CD4-positive, alpha-beta T cell (primary cell): Measurements from ENCODE around the gene KCTD11. TPM values are rescaled to one million over a fixed set of nuclear protein-coding genes. Genes with fewer than 3 reads are reported as not detected.

ENCODE experiments used
- ATAC-seq: fragments of 200-7000 bp; cut with Tn5 transposase; one replicate; pipeline ENCODE4 v1.10.0; 2022; ENCODE audit warnings: mild to moderate bottlenecking; ENCODE audit not compliant: poor library complexity
- CTCF ChIA-PET: fragments of 350-600 bp; sonication (Branson Sonifier 250); formaldehyde crosslinking; loops from one replicate; lab custom pipeline; 2021; ENCODE audit warnings: antibody characterized with exemption, inconsistent platforms; lab: Charles Lee
- POLR2A ChIA-PET: fragments of 350-600 bp; sonication (Branson Sonifier 250); formaldehyde crosslinking; loops from one replicate; lab custom pipeline; 2021; ENCODE audit warnings: antibody characterized with exemption, inconsistent platforms; lab: Charles Lee
- DNase-seq, 14 experiments: peaks; one replicate each; pipeline ENCODE4 v3.0.0-alpha.2; 2013 to 2020; ENCODE audit warnings: mixed read lengths in 2 of 14
- H3K27ac ChIP-seq, 2 donors: one replicate each; pipeline versions ENCODE4 v1.5.1 to v1.7.0; 2013; ENCODE audit warnings: low read length in 2 of 2, low read depth in 1 of 2, mild to moderate bottlenecking in 1 of 2
- H3K27me3 ChIP-seq, 2 experiments: 1 replicate in 1 of 2; 2 replicates in 1 of 2; pipeline versions ENCODE4 v1.6.1 to v1.7.0; 2013; ENCODE audit warnings: low read length in 2 of 2, control low read depth in 1 of 2, mild to moderate bottlenecking in 1 of 2, moderate library complexity in 1 of 2; ENCODE audit not compliant: insufficient read depth in 2 of 2, control insufficient read depth in 1 of 2
- H3K36me3 ChIP-seq: one replicate; pipeline ENCODE4 v1.6.1; 2013; ENCODE audit warnings: low read length, control low read depth; ENCODE audit not compliant: insufficient read depth
- H3K4me1 ChIP-seq: one replicate; pipeline ENCODE4 v1.6.1; 2013; ENCODE audit warnings: low read length, control low read depth; ENCODE audit not compliant: insufficient read depth
- H3K4me3 ChIP-seq: one replicate; pipeline ENCODE4 v1.5.1; 2013; ENCODE audit warnings: mild to moderate bottlenecking, low read length, moderate library complexity
- H3K9me3 ChIP-seq, 2 experiments: 1 replicate in 1 of 2; 2 replicates in 1 of 2; pipeline versions ENCODE4 v1.6.1 to v1.7.0; 2013; ENCODE audit warnings: low read length in 2 of 2, mild to moderate bottlenecking in 2 of 2, control low read depth in 1 of 2, moderate library complexity in 1 of 2; ENCODE audit not compliant: control insufficient read depth in 1 of 2, insufficient read depth in 1 of 2
- H3K27ac Mint-ChIP-seq: one replicate; pipeline ENCODE4 v1.8.0; 2020; ENCODE audit warnings: mixed read lengths
- H3K27me3 Mint-ChIP-seq: one replicate; pipeline ENCODE4 v1.8.0; 2021; ENCODE audit warnings: mixed read lengths
- H3K36me3 Mint-ChIP-seq: one replicate; pipeline ENCODE4 v1.8.0; 2021; ENCODE audit warnings: low read depth, mixed read lengths
- H3K4me1 Mint-ChIP-seq: one replicate; pipeline ENCODE4 v1.8.0; 2021; ENCODE audit warnings: low read depth, mixed read lengths
- H3K4me3 Mint-ChIP-seq: one replicate; pipeline ENCODE4 v1.8.0; 2020; ENCODE audit warnings: mild to moderate bottlenecking, mixed read lengths
- H3K9me3 Mint-ChIP-seq: one replicate; pipeline ENCODE4 v1.8.0; 2020; ENCODE audit warnings: mixed read lengths
- CTCF ChIP-seq: fragments of 200-600 bp; IDR thresholded peaks from one replicate; pipeline ENCODE4 v1.8.0; 2022; ENCODE audit warnings: antibody characterized with exemption, mild to moderate bottlenecking
- intact Hi-C, 2 experiments: fragments of 100-400 bp; cut with DNase I in 1 of 2; cut with micrococcal nuclease in 1 of 2; formaldehyde crosslinking; loops; one replicate each; pipeline versions ENCODE4 v1.15.1 to v1.9.0; 2023 to 2025; cut with DNase I, micrococcal nuclease
- total RNA-seq, 174 experiments: library from RNA in 2 of 174; stranded (reverse) in 2 of 174; gene quantifications; one replicate each; pipeline ENCODE4 v1.2.3 and lab custom pipeline; 2021 to 2026

KCTD11 gene
- total RNA-seq, 2 experiments from 2014 or later = 1.3 to 1.6 TPM

GRCh38 chr17:7307686-7308624 is 44.0 kb upstream of the KCTD11 start:
- Mint-ChIP-seq H3K27ac (peak overlapping the region; percentile 98), H3K27me3 (no peaks in the 10 kb centered on the region), H3K4me3 (peak overlapping the region; percentile 92), H3K4me1 (peaks cover 51% of the 10 kb centered on the region), H3K9me3 (no peaks in the 10 kb centered on the region), H3K36me3 (peaks cover 56% of the 10 kb centered on the region)
- POLR2A ChIA-PET = interaction anchor here (0.8 to 4.1 kb wide), 8 partner anchors 11 to 176 kb away, joined by 3 to 52 read pairs (median 6); partner anchors contain the start of genes ACAP1, GABARAP, NEURL4 and POLR2A
- Histone ChIP-seq H3K27ac (peak overlapping the region; percentile 97 to 99), H3K4me3 (peak overlapping the region; percentile 76), H3K27me3 (no peaks in the 10 kb centered on the region), H3K9me3 (no peaks in the 10 kb centered on the region), H3K36me3 (peaks cover 38% of the 10 kb centered on the region), H3K4me1 (peaks cover 47% of the 10 kb centered on the region)
- DNase-seq (peak; percentile 31 to 86 (median 57)), ATAC-seq (no peak)
- CTCF ChIA-PET = interaction anchor here (1.2 to 1.5 kb wide), 2 partner anchors 11 to 22 kb away, joined by 4 read pairs; partner anchors contain the start of gene NEURL4
- no peak for TF ChIP-seq CTCF
- intact Hi-C loops = loop anchor here (1.0 to 5.0 kb wide), 6 partner anchors 56 to 265 kb away; partner anchors contain the start of genes ELP5 (in 2 of the 2), CTDNEP1 (in 1 of the 2), FGF11 (in 1 of the 2) and POLR2A (in 1 of the 2)

GRCh38 chr17:7308625-7309433 is 43.1 kb upstream of the KCTD11 start:
- ATAC-seq (peak; percentile 37), DNase-seq (peak; percentile 74 to 98 (median 80))
- peak overlapping the region; percentile 98 for H3K27ac Mint-ChIP-seq
- Histone ChIP-seq H3K27ac (peak overlapping the region; percentile 97 to 99), H3K9me3 (no peaks in the 10 kb centered on the region), H3K4me3 (peak overlapping the region; percentile 76), H3K4me1 (peaks cover 56% of the 10 kb centered on the region), H3K36me3 (peaks cover 47% of the 10 kb centered on the region), H3K27me3 (no peaks in the 10 kb centered on the region)
- H3K27me3 Mint-ChIP-seq = no peaks in the 10 kb centered on the region
- H3K4me3 Mint-ChIP-seq = peak overlapping the region; percentile 92
- ChIA-PET POLR2A (interaction anchor here (0.6 to 4.1 kb wide), 15 partner anchors 12 to 914 kb away, joined by 3 to 52 read pairs (median 4); partner anchors contain the start of genes ACAP1, CTDNEP1, GABARAP and MPDU1), CTCF (interaction anchor here (1.2 to 1.5 kb wide), 4 partner anchors 12 to 28 kb away, joined by 3 to 4 read pairs (median 4); partner anchors contain the start of genes ACAP1 and NEURL4)
- intact Hi-C loops = loop anchor here (5.0 kb wide), 4 partner anchors 57 to 173 kb away; partner anchors contain the start of genes CTDNEP1 (in 1 of the 2), ELP5 (in 1 of the 2), FGF11 (in 1 of the 2) and POLR2A (in 1 of the 2)
- TF ChIP-seq CTCF = no peak
- no peaks in the 10 kb centered on the region for H3K9me3 Mint-ChIP-seq
- peaks cover 60% of the 10 kb centered on the region for H3K4me1 Mint-ChIP-seq
- peaks cover 65% of the 10 kb centered on the region for H3K36me3 Mint-ChIP-seq
